Measurements from ENCODE around the gene BCL6. TPM values are rescaled to one million over a fixed set of nuclear protein-coding genes. Genes with fewer than 3 reads are reported as not detected.

The BCL6 gene
- total RNA-seq, 2 experiments from 2014 or later, result 76.6 to 79.6 TPM

DNA sequence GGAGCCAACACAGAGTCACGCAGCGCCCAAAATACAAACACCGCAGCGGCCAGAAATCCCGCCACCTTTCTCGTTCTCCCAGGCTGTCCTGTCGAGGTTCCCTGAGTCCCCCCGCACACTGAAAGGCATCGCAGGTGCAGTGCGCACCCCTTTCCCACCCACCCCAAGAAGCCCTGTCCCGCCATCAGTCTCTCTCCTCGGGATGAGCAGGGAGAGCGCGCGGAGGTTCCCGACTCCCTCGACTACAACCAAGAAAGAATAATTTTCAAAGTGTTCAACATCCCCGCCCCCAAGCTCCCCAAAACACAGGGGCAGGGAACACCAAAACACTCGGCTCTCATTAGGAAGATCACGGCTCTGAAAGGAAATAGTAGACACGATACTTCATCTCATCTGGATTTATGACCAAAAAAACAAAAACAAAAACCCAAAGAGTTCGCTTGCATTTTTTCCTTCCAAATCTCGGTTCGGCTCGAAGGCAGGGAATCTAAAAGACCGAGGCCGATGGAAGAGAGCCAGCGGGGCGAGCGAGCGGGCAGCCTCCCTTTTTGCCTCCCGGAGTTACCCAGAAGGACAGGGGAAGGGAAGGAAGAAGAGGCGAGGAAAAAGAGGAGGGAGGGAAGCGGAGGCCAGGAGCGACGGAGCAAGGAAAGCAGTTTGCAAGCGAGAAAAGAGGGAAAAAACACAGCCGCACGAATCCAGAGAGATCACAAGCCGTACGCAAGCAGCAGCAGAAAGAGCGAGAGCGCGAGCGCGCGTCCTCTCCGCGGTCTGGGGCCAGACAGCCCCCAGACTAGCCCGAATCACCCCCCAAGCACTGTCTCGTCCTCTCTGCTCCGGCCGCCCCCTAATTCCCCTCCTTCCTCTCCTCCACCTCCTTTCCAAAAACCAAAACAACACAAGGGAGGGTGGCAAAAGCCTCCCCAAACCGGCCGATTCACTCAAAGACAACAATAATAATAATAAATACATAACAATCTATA lies 808 bp downstream of the BCL6 start:
- H3K27ac ChIP-seq (ENCODE audit: low read depth in 1 of 2, low read length in 2 of 2), result peak overlapping the region; percentile 95 to 99
- no peaks in the 10 kb centered on the region for H3K36me3 ChIP-seq (ENCODE audit: insufficient read depth, low read length)
- ATAC-seq (ENCODE audit: poor library complexity) (no peak), DNase-seq (peak in 12 of 14 experiments; percentile 32 to 80 (median 58))
- peaks cover 84% of the 10 kb centered on the region for H3K4me1 Mint-ChIP-seq (ENCODE audit: low read depth)
- intact Hi-C loops (cut with DNase I, micrococcal nuclease), result loop anchor here (2.0 to 10.0 kb wide), 10 partner anchors 173 to 1583 kb away; no protein-coding TSS in a partner anchor
- POLR2A ChIA-PET, result interaction anchor here (0.6 to 3.2 kb wide), 29 partner anchors 8 to 1914 kb away, joined by 3 to 28 read pairs (median 4); partner anchors contain the start of genes DNAJB11, EIF4A2, LPP and TRA2B
- TF ChIP-seq, protein P1, sequence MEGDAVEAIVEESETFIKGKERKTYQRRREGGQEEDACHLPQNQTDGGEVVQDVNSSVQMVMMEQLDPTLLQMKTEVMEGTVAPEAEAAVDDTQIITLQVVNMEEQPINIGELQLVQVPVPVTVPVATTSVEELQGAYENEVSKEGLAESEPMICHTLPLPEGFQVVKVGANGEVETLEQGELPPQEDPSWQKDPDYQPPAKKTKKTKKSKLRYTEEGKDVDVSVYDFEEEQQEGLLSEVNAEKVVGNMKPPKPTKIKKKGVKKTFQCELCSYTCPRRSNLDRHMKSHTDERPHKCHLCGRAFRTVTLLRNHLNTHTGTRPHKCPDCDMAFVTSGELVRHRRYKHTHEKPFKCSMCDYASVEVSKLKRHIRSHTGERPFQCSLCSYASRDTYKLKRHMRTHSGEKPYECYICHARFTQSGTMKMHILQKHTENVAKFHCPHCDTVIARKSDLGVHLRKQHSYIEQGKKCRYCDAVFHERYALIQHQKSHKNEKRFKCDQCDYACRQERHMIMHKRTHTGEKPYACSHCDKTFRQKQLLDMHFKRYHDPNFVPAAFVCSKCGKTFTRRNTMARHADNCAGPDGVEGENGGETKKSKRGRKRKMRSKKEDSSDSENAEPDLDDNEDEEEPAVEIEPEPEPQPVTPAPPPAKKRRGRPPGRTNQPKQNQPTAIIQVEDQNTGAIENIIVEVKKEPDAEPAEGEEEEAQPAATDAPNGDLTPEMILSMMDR (IDR thresholded peaks at IDR 0.05), result no peak
- H3K4me3 ChIP-seq (ENCODE audit: low read length), result peak overlapping the region; percentile 96
- no peaks in the 10 kb centered on the region for H3K9me3 Mint-ChIP-seq
- H3K36me3 Mint-ChIP-seq (ENCODE audit: low read depth), result peaks cover 34% of the 10 kb centered on the region
- CTCF ChIA-PET, result interaction anchor here (1.1 kb wide), 1 partner anchor 231 kb away, joined by 3 read pairs; no protein-coding TSS in a partner anchor
- no peaks in the 10 kb centered on the region for H3K27me3 ChIP-seq (ENCODE audit: control insufficient read depth in 1 of 2, insufficient read depth in 2 of 2, low read length in 2 of 2)
- no peaks in the 10 kb centered on the region for H3K9me3 ChIP-seq (ENCODE audit: control insufficient read depth in 1 of 2, insufficient read depth in 1 of 2, low read length in 2 of 2)
- H3K27ac Mint-ChIP-seq, result peak overlapping the region; percentile 99
- peak overlapping the region; percentile 100 for H3K4me3 Mint-ChIP-seq
- H3K4me1 ChIP-seq (ENCODE audit: insufficient read depth, low read length), result peaks cover 53% of the 10 kb centered on the region
- no peaks in the 10 kb centered on the region for H3K27me3 Mint-ChIP-seq

DNA sequence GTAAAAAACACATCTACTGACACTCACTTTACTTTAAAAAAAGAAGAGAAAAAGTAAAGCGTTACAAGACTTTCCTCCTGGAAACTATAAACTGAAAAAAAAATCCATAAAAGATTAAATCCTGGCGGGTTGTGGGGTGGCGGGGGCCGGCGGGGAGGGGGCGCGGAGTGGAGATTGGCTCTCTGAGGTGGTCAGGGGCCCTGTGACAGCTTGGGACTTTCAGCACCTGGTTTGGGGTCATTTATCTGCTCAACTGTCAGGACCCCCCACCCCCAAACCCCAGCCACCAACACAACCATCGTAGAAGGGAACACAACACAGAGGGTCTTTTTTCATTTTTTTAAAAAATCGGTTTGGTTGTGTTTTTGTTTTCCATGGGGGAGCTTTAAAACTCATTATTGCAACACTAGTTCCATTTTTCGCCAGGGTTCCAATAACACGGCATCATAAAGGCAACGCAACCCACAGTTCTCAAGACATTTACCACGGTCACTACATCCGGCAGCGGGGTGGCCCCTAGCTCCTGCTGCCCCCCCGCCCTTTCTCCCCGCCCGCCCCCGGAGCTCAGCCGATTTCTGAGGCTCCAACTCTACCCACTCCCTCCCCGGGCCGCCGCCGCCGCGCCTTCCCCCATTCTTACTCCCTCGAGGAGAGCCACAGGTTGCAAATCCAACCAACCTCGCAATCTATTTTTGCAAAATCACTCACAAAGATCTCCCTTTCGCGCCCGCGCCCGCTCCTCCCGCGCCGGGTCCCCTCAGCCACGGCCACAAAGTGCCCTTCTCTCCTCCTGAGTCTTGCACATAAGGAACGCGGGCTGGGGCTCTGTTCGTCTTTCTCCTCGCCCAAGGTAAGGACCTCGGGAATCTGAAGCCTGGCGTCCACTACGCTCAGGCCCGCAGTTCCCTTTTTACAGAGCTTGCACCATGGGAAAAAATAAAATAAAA lies 1.8 kb downstream of the BCL6 start:
- ATAC-seq (ENCODE audit: poor library complexity) (no peak), DNase-seq (peak in 13 of 14 experiments; percentile 24 to 66 (median 49))
- POLR2A ChIA-PET, result interaction anchor here (1.1 to 2.5 kb wide), 12 partner anchors 231 to 1389 kb away, joined by 3 to 17 read pairs (median 4); no protein-coding TSS in a partner anchor
- H3K9me3 Mint-ChIP-seq, result no peaks in the 10 kb centered on the region
- H3K27me3 Mint-ChIP-seq, result no peaks in the 10 kb centered on the region
- TF ChIP-seq, protein P1 (IDR thresholded peaks at IDR 0.05), result no peak
- peak overlapping the region; percentile 100 for H3K4me3 Mint-ChIP-seq
- CTCF ChIA-PET, result interaction anchor here (1.0 to 1.8 kb wide), 2 partner anchors 234 to 1005 kb away, joined by 3 to 9 read pairs; no protein-coding TSS in a partner anchor
- no peaks in the 10 kb centered on the region for H3K27me3 ChIP-seq (ENCODE audit: control insufficient read depth in 1 of 2, insufficient read depth in 2 of 2, low read length in 2 of 2)
- H3K27ac ChIP-seq (ENCODE audit: low read depth in 1 of 2, low read length in 2 of 2), result peak overlapping the region; percentile 95 to 99
- no peaks in the 10 kb centered on the region for H3K9me3 ChIP-seq (ENCODE audit: control insufficient read depth in 1 of 2, insufficient read depth in 1 of 2, low read length in 2 of 2)
- H3K36me3 Mint-ChIP-seq (ENCODE audit: low read depth), result peaks cover 42% of the 10 kb centered on the region
- H3K36me3 ChIP-seq (ENCODE audit: insufficient read depth, low read length), result no peaks in the 10 kb centered on the region
- peak overlapping the region; percentile 99 for H3K27ac Mint-ChIP-seq
- peaks cover 58% of the 10 kb centered on the region for H3K4me1 ChIP-seq (ENCODE audit: insufficient read depth, low read length)
- H3K4me3 ChIP-seq (ENCODE audit: low read length), result peak overlapping the region; percentile 96
- peaks cover 84% of the 10 kb centered on the region for H3K4me1 Mint-ChIP-seq (ENCODE audit: low read depth)
- intact Hi-C loops (cut with DNase I, micrococcal nuclease), result loop anchor here (2.0 to 10.0 kb wide), 11 partner anchors 175 to 1584 kb away; no protein-coding TSS in a partner anchor
